ENCODE data around the gene SPINT2. TPM values are rescaled to one million over a fixed set of nuclear protein-coding genes. Genes with fewer than 3 reads are reported as not detected.

The SPINT2 gene
- total RNA-seq, 2 donors from 2014 or later, result 266 to 305 TPM

DNA sequence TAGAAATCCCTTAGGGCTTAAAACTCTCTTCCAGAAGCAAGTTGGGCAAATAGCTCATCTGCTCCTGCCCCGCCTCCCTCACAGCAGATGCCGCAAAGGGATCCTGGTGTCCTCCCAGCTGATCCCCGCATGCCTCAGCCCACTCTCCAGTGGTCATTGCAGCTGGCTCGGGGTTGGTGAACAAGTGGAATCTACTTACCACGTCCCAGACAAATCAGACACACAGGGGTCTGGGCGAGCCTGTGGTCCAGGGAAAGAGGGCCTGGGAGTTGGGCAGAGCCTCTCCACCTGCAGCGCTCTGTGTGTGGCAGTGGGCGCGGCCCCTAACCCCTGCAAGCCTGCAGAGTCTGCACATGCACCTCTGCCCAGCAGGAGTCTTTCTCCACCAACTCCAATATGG, 28.9 kb downstream of the SPINT2 start:
- Histone ChIP-seq H3K9me3 (no peaks in the 10 kb centered on the region), H3K36me3 (replicated peaks in 1 of 2; ENCODE audit: insufficient read depth in 1 of 2, low read depth in 2 of 2) (peaks cover 0 to 3% of the 10 kb centered on the region in 2 donors), H3K4me3 (no peak overlapping the region), H3K4me1 (peaks cover 26% of the 10 kb centered on the region), H3K27ac (no peak overlapping the region), H3K27me3 (no peaks in the 10 kb centered on the region)
- intact Hi-C loops (cut with DNase I), result no loop called here
- WGBS, 2 donors, result 93% methylated on average over 4 to 8 of the region's 9 CpGs
- DNase-seq (no peak), ATAC-seq (no peak)
- no peak for TF ChIP-seq POLR2A (IDR thresholded peaks at IDR 0.05)
- TF ChIP-seq, protein P1, sequence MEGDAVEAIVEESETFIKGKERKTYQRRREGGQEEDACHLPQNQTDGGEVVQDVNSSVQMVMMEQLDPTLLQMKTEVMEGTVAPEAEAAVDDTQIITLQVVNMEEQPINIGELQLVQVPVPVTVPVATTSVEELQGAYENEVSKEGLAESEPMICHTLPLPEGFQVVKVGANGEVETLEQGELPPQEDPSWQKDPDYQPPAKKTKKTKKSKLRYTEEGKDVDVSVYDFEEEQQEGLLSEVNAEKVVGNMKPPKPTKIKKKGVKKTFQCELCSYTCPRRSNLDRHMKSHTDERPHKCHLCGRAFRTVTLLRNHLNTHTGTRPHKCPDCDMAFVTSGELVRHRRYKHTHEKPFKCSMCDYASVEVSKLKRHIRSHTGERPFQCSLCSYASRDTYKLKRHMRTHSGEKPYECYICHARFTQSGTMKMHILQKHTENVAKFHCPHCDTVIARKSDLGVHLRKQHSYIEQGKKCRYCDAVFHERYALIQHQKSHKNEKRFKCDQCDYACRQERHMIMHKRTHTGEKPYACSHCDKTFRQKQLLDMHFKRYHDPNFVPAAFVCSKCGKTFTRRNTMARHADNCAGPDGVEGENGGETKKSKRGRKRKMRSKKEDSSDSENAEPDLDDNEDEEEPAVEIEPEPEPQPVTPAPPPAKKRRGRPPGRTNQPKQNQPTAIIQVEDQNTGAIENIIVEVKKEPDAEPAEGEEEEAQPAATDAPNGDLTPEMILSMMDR (IDR thresholded peaks at IDR 0.05), result no peak

- H3K27me3 ChIP-seq, result no peaks in the 10 kb centered on the region
- H3K9me3 ChIP-seq, result no peaks in the 10 kb centered on the region
- WGBS, 2 donors, result 76 to 87% methylated on average over 2 to 8 of the region's 8 CpGs
- H3K4me1 ChIP-seq, result peaks cover 26% of the 10 kb centered on the region
- no peak overlapping the region for H3K27ac ChIP-seq
- DNase-seq (no peak), ATAC-seq (no peak)
- H3K36me3 ChIP-seq (replicated peaks in 1 of 2; ENCODE audit: insufficient read depth in 1 of 2, low read depth in 2 of 2), result no peaks in the 10 kb centered on the region
- TF ChIP-seq, protein P1 (IDR thresholded peaks at IDR 0.05), result no peak
- TF ChIP-seq POLR2A (IDR thresholded peaks at IDR 0.05), result no peak
- intact Hi-C loops (cut with DNase I), result no loop called here
- no peak overlapping the region for H3K4me3 ChIP-seq
Observed at GRCh38 chr19:38294090-38294489, 29.7 kb downstream of the SPINT2 start.

DNA sequence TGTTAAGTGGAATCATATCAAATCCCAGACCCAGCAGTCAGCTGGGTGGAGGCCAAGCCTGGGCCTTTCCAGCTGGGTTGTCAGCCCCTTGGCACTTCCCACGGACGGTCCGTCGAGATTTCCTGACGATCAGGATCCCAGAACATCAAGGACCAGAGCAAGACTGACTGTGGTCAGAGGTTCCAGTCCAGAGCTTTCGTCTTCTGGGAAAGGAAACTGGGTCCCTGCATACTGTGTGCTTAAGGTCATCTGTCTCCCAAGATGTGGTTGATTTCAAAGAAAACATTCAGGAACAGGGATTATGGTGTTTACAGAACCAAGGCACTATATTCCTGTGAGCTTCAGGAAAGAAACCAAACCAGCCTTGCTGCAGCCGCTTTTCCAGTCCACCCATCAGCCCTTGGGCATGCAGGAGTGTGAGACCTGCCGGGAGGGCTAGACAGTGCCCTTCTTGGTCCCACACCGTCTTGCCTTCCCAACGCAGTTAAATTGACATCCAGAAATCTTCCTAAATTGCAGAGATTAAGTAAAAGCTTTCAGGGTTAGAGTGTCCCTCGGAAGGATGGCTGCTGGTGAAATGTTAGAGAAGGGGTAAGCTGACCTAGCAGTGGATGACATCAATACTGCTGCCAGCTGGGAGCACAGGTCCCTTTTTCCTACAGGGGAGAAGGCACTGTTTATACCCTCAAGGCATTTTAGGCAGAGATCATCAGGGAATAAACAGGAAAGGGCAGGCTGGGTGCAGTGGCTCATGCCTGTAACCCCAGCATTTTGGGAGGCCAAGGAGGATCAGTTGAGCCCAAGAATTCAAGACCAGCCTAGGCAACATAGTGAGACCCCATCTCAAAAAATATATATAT, 34.7 kb downstream of the SPINT2 start:
- 62 to 85% methylated on average over 6 to 11 of the region's 11 CpGs for WGBS, 2 donors
- Histone ChIP-seq H3K9me3 (no peaks in the 10 kb centered on the region), H3K27ac (no peak overlapping the region), H3K36me3 (replicated peaks in 1 of 2; ENCODE audit: insufficient read depth in 1 of 2, low read depth in 2 of 2) (no peaks in the 10 kb centered on the region), H3K27me3 (no peaks in the 10 kb centered on the region), H3K4me1 (peaks cover 9% of the 10 kb centered on the region), H3K4me3 (no peak overlapping the region)
- DNase-seq (no peak), ATAC-seq (no peak)
- TF ChIP-seq POLR2A (IDR thresholded peaks at IDR 0.05), result no peak
- TF ChIP-seq, protein P1 (IDR thresholded peaks at IDR 0.05), result no peak
- intact Hi-C loops (cut with DNase I), result no loop called here

DNA sequence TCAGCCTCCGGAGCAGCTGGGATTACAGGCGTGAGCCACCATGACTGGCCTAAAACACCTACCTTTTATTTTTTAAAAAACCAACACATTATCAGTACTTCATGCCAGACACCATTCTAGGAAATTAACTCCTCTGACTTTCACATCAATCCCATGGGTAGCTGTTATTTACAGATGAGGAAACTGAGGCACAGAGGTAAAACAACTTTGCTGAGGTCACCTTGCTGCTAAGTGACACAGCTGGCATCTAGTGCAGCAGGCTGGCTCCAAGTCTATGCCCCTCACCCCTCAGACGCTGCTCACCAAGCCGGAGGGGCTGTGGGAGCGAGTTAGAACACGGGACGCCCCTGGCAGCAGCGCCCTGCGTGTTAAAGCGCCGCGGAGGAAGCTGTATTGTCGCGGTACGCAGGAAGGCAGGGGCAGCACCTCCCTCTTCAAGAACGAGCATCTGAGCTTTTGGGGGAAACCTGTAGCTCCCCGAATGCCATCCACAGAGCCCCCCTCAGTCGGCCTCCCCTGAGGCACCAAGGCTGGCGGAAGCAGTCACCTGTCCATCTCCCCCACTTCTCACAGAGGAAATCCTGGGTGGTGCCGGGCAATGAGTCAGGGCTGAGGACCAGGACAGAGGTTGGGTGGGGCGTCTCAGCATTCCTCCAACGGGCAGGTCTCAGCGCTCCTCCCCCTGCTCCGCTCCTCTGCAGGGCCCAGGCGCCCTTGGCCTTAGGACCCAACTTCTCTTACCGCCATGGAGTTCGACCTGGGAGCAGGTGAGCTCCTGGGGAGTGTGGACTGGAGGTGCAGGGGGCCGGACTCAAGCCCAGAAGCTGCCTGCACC, 39.4 kb downstream of the SPINT2 start, which contains the start of gene C19orf33:
TSS of gene C19orf33 (plus strand) at position 735 of the 835 bp plus-strand sequence. CDS start at position 746, 11 bp downstream.
- H3K4me1 ChIP-seq, result peaks cover 25% of the 10 kb centered on the region
- peak within 1 kb of the TSS in 3 of 4 donors; percentile 5 to 50 (median 16) for H3K27ac ChIP-seq

More for the DNA sequence above, 39.4 kb downstream of the SPINT2 start, which contains the start of gene C19orf33:
- TF ChIP-seq, protein P1 (IDR thresholded peaks at IDR 0.05), result no peak
- peak in 1 of 3 donors; percentile 19 for TF ChIP-seq POLR2A (IDR thresholded peaks at IDR 0.05)
- peak in 3 of 4 donors; percentile 30 to 58 (median 32) for DNase-seq
- H3K36me3 ChIP-seq (replicated peaks in 1 of 2; ENCODE audit: insufficient read depth in 1 of 2, low read depth in 2 of 2), result peaks cover 0 to 2% of the 10 kb centered on the region in 2 donors
- H3K27me3 ChIP-seq, result no peaks in the 10 kb centered on the region
- no peaks in the 10 kb centered on the region for H3K9me3 ChIP-seq
- intact Hi-C loops (cut with DNase I), result no loop called here
- WGBS, 2 donors, result 52 to 75% methylated on average over 4 to 21 of the region's 28 CpGs
- no peak for ATAC-seq
- H3K4me3 ChIP-seq, result no peak within 1 kb of the TSS
